ENCODE results near the gene NR0B2.

The NR0B2 gene

GRCh38 chr1:26923711-26924110 lies 9.9 kb upstream of the NR0B2 start:
- DNase-seq, result no peak

GRCh38 chr1:26922901-26923300 lies 9.1 kb upstream of the NR0B2 start:
- DNase-seq, result no peak

- no peak for DNase-seq
Observed at GRCh38 chr1:26922431-26922729, 8.6 kb upstream of the NR0B2 start.

- peak; percentile 96 for DNase-seq
Observed at GRCh38 chr1:26921540-26922430, 8.0 kb upstream of the NR0B2 start, which contains the start of gene NUDC. Gene NUDC (plus strand): TSS chr1:26921743. CDS start chr1:26921849, 106 bp downstream.

- no peak for DNase-seq
Observed at GRCh38 chr1:26921126-26921539, 7.4 kb upstream of the NR0B2 start.

GRCh38 chr1:26915204-26915842 lies 1.5 kb upstream of the NR0B2 start:
- DNase-seq, result no peak

- no peak for DNase-seq
Observed at GRCh38 chr1:26913389-26913753, 404 bp downstream of the NR0B2 start.

- DNase-seq, result no peak
Observed at GRCh38 chr1:26912147-26912490, 1.7 kb downstream of the NR0B2 start.

- no peak for DNase-seq
Observed at GRCh38 chr1:26911399-26912146, 2.2 kb downstream of the NR0B2 start.

GRCh38 chr1:26910343-26911160 lies 3.2 kb downstream of the NR0B2 start:
- no peak for DNase-seq

- no peak for DNase-seq
Observed at GRCh38 chr1:26909951-26910342, 3.8 kb downstream of the NR0B2 start.

- no peak for DNase-seq
Observed at GRCh38 chr1:26907071-26907917, 6.5 kb downstream of the NR0B2 start.

GRCh38 chr1:26900815-26901511 lies 12.8 kb downstream of the NR0B2 start:
- DNase-seq, result no peak

- DNase-seq, result peak; percentile 95
Observed at GRCh38 chr1:26900001-26900814, 13.6 kb downstream of the NR0B2 start, which contains the start of gene GPATCH3. Gene GPATCH3 (minus strand): TSS chr1:26900467. CDS start chr1:26900442, 25 bp downstream.

- DNase-seq, result no peak
Observed at GRCh38 chr1:26897351-26897750, 16.4 kb downstream of the NR0B2 start.

GRCh38 chr1:26894263-26894662 lies 19.5 kb downstream of the NR0B2 start:
- no peak for DNase-seq

GRCh38 chr1:26890467-26890796 lies 23.3 kb downstream of the NR0B2 start:
- DNase-seq, result no peak

GRCh38 chr1:26889551-26890466 lies 24.0 kb downstream of the NR0B2 start, which contains the start of gene GPN2:
Gene GPN2 (minus strand): TSS chr1:26890283. CDS start chr1:26890096, 187 bp downstream.
- peak; percentile 62 for DNase-seq

- no peak for DNase-seq
Observed at GRCh38 chr1:26888231-26888630, 25.5 kb downstream of the NR0B2 start.

All from NCI-H1436 (cell line).